ENCODE data around the gene AFF3. TPM values are rescaled to one million over a fixed set of nuclear protein-coding genes. Genes with fewer than 3 reads are reported as not detected.

AFF3 gene
- total and polyA plus RNA-seq, 3 donors from 2014 or later, result 18.0 to 34.4 (median 27.1) TPM

- no peaks in the 10 kb centered on the region for H3K27me3 ChIP-seq
- no peak overlapping the region for H3K4me3 ChIP-seq
- DNase-seq, result no peak
- no peaks in the 10 kb centered on the region for H3K4me1 ChIP-seq
- H3K9me3 ChIP-seq, result no peaks in the 10 kb centered on the region
- intact Hi-C loops (cut with DNase I; ENCODE audit: low total_unique reads), result no loop called here
- 51 to 55% methylated on average over 4 of the region's 4 CpGs for WGBS, 2 donors
- TF ChIP-seq CTCF (IDR thresholded peaks at IDR 0.05), result no peak
- no peak for TF ChIP-seq POLR2A (IDR thresholded peaks at IDR 0.05)
- no peaks in the 10 kb centered on the region for H3K36me3 ChIP-seq (ENCODE audit: low read depth, missing control alignments)
- no peak overlapping the region for H3K27ac ChIP-seq
Measured at GRCh38 chr2:99607861-99608491, 534.4 kb downstream of the AFF3 start.

- no peaks in the 10 kb centered on the region for H3K4me1 ChIP-seq
- no peak for DNase-seq
- no peaks in the 10 kb centered on the region for H3K9me3 ChIP-seq
- H3K4me3 ChIP-seq, result no peak overlapping the region
- intact Hi-C loops (cut with DNase I; ENCODE audit: low total_unique reads), result no loop called here
- 88 to 95% methylated on average over 4 of the region's 4 CpGs for WGBS, 2 donors
- no peak overlapping the region for H3K27ac ChIP-seq
- no peaks in the 10 kb centered on the region for H3K27me3 ChIP-seq
- TF ChIP-seq POLR2A (IDR thresholded peaks at IDR 0.05) (no peak), CTCF (IDR thresholded peaks at IDR 0.05) (no peak)
- no peaks in the 10 kb centered on the region for H3K36me3 ChIP-seq (ENCODE audit: low read depth, missing control alignments)
Measured at GRCh38 chr2:99607454-99607853, 534.9 kb downstream of the AFF3 start.

DNA sequence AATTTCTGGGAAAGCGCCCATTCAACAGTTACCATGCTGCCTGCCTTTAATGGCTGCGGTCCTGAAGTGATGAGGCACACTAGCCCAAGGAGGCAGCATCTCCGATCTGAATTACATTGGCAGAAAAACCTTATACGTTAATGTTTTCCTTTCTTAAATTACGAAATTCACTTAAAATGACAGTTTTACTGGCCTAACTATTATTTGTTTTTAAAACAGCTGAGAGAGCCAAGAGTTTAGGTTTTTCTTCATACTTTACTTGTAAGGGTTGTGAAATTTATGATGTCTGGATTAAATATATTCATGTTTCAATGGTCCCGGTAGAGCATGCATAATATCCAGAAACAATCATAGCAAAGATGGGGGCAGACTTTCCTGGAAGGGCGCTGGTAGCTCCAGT, 537.4 kb downstream of the AFF3 start:
- WGBS, 2 donors, result 93 to 95% methylated on average over 7 of the region's 7 CpGs
- intact Hi-C loops (cut with DNase I; ENCODE audit: low total_unique reads), result no loop called here
- Histone ChIP-seq H3K4me3 (no peak overlapping the region), H3K9me3 (no peaks in the 10 kb centered on the region), H3K27ac (no peak overlapping the region), H3K27me3 (no peaks in the 10 kb centered on the region), H3K4me1 (no peaks in the 10 kb centered on the region), H3K36me3 (ENCODE audit: low read depth, missing control alignments) (no peaks in the 10 kb centered on the region)
- TF ChIP-seq CTCF (IDR thresholded peaks at IDR 0.05) (no peak), POLR2A (IDR thresholded peaks at IDR 0.05) (no peak)
- DNase-seq, result no peak

DNA sequence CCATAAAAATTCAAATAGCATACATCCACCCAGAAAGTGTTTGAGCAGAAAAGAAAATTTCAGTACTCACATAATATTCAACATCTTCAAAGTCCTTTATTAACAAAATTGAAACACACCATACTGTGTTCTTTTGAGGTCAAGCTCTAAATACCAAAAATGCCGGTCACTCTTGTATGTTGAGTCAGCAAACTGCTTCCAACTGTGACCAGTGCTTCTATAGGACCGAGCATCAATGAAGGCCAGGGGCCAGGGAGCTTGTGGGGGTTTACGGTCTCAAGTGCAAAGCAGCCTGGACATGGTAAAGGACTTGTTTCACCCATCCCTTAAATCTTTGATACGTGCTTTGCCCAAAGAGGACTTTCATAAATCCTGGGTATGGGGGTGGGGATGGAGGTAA, 539.9 kb downstream of the AFF3 start:
- no peaks in the 10 kb centered on the region for H3K27me3 ChIP-seq
- no peaks in the 10 kb centered on the region for H3K36me3 ChIP-seq (ENCODE audit: low read depth, missing control alignments)
- TF ChIP-seq CTCF (IDR thresholded peaks at IDR 0.05), result no peak
- TF ChIP-seq POLR2A (IDR thresholded peaks at IDR 0.05), result no peak
- WGBS, 2 donors, result 89 to 91% methylated on average over 4 of the region's 4 CpGs
- no peak overlapping the region for H3K4me3 ChIP-seq
- no peak overlapping the region for H3K27ac ChIP-seq
- no peaks in the 10 kb centered on the region for H3K9me3 ChIP-seq
- DNase-seq, result no peak
- H3K4me1 ChIP-seq, result no peaks in the 10 kb centered on the region
- intact Hi-C loops (cut with DNase I; ENCODE audit: low total_unique reads), result no loop called here

DNA sequence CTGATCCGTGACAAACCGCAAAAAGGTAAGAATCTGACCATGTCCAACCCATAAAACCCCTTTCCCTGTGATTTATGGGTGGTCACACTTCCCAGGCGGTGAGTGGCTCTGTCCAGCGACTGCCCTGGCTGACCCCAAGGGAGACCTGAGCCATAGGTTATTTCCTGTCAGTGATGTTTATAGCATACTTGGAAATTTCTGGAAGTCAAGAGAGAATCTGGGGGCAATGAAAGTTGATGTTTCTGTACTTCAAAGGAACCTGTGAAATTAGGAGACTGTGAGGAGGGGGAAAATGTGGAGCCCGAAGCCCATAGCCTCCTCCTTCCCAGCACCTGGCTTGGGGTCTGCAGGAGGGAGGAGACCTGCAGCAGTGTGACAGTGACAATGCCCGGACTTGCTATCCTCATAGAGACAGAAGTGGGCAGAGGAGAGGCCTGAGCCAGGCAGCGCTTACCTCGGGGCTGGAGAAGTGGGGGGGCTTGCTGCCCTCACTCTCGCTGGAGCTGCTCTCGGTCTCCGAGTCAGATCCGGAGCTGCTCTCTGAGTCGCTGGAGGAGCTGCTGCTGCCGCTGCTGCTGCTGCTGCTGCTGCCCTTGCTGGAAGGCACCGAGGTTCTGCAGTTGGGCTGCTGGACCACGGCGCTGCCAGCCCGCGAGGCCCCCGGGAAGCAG, 541.3 kb downstream of the AFF3 start:
- intact Hi-C loops (cut with DNase I; ENCODE audit: low total_unique reads), result no loop called here
- Histone ChIP-seq H3K4me3 (no peak overlapping the region), H3K36me3 (ENCODE audit: low read depth, missing control alignments) (no peaks in the 10 kb centered on the region), H3K9me3 (no peaks in the 10 kb centered on the region), H3K27ac (no peak overlapping the region), H3K27me3 (no peaks in the 10 kb centered on the region), H3K4me1 (no peaks in the 10 kb centered on the region)
- WGBS, 2 donors, result 81 to 86% methylated on average over 10 to 20 of the region's 20 CpGs
- no peak for DNase-seq
- no peak for TF ChIP-seq CTCF (IDR thresholded peaks at IDR 0.05)
- no peak for TF ChIP-seq POLR2A (IDR thresholded peaks at IDR 0.05)
